ENCODE measurements around the gene DNAH7. TPM values are rescaled to one million over a fixed set of nuclear protein-coding genes. Genes with fewer than 3 reads are reported as not detected.

The DNAH7 gene
- total and polyA plus RNA-seq, 2 of the 8 experiments (the other 6 are each of a cell fraction or from before 2014, with no cell fraction given), result 0.07 to 0.08 TPM

DNA sequence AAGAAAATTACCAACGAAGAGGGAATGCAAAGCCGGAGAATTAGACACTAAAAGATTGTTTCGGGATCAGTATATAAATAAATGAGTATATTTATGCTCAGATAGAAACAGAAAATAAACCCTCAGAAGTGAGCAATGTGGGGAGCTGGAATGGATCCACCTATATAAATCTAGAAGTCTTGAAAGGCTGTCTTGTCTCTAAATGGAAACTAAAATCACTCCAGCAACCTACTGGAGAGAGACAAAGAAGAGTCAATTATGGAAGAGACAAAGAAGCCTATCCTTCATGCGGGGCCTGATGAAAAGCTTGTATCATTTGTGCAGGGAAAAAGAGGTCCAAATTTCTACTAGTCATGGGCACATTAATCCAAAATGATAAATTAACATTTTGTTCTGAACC, 158.1 kb downstream of the DNAH7 start:
- Histone ChIP-seq H2BK12ac (ENCODE audit: low read depth, low read length) (no peak overlapping the region), H3K4me1 (replicated peaks in 1 of 4; ENCODE audit: control insufficient read depth in 3 of 4, insufficient read depth in 4 of 4, low read length in 3 of 4) (no peaks in the 10 kb centered on the region), H2AK5ac (ENCODE audit: low read depth, low read length) (no peak overlapping the region), H3K4me2 (ENCODE audit: insufficient read depth in 1 of 2, low read depth in 2 of 2, low read length in 2 of 2) (no peak overlapping the region), H3K27ac (ENCODE audit: low read depth, low read length) (no peak overlapping the region), H2BK20ac (ENCODE audit: low read length) (no peak overlapping the region), H4K8ac (ENCODE audit: extremely low read depth, insufficient read depth, low read length) (no peak overlapping the region), H2BK120ac (replicated peaks; ENCODE audit: low read depth, low read length) (no peak overlapping the region), H3K4me3 (ENCODE audit: extremely low read depth in 1 of 4, insufficient read depth in 2 of 4, low read depth in 3 of 4, low read length in 4 of 4) (no peak overlapping the region), H4K91ac (replicated peaks; ENCODE audit: insufficient read length, low read length) (no peak overlapping the region), H2BK5ac (ENCODE audit: low read depth, low read length) (no peak overlapping the region), H2AFZ (ENCODE audit: low read length) (no peak overlapping the region; the same call in 1 of the 2 replicates), H4K20me1 (replicated peaks in 1 of 2; ENCODE audit: control insufficient read depth in 1 of 2, insufficient read depth in 2 of 2, low read length in 2 of 2) (no peaks in the 10 kb centered on the region), H3K9me3 (ENCODE audit: insufficient read depth in 2 of 2, low read depth in 1 of 2, low read length in 1 of 2) (no peaks in the 10 kb centered on the region), H3K79me2 (ENCODE audit: control insufficient read depth in 1 of 2, insufficient read depth in 2 of 2, low read length in 2 of 2) (no peaks in the 10 kb centered on the region), H3K23ac (ENCODE audit: insufficient read length) (no peak overlapping the region), H3K14ac (ENCODE audit: insufficient read length) (no peak overlapping the region), H3K27me3 (replicated peaks in 1 of 4; ENCODE audit: control insufficient read depth in 3 of 4, extremely low read depth in 1 of 4, insufficient read depth in 3 of 4, low read length in 3 of 4) (no peaks in the 10 kb centered on the region), H4K5ac (ENCODE audit: insufficient read length, low read depth, low read length) (no peak overlapping the region), H3K18ac (ENCODE audit: extremely low read depth, low read length) (no peak overlapping the region), H3K23me2 (ENCODE audit: low read depth, low read length) (no peaks in the 10 kb centered on the region), H2BK15ac (ENCODE audit: low read length) (no peak overlapping the region), H3K79me1 (ENCODE audit: low read depth, low read length) (no peaks in the 10 kb centered on the region), H3K56ac (replicated peaks; ENCODE audit: insufficient read length, low read depth, low read length) (no peak overlapping the region), H3K4ac (replicated peaks; ENCODE audit: insufficient read length, low read depth, low read length) (no peak overlapping the region), H3K9ac (replicated peaks in 1 of 4; ENCODE audit: extremely low read depth in 1 of 4, low read depth in 3 of 4, low read length in 3 of 4) (no peak overlapping the region), H3K36me3 (ENCODE audit: control insufficient read depth in 2 of 4, insufficient read depth in 4 of 4, low read length in 3 of 4) (no peaks in the 10 kb centered on the region)
- CTCF ChIA-PET (ENCODE audit: partially characterized antibody), result interaction anchor here (0.7 kb wide), 1 partner anchor 16 kb away, joined by 3 read pairs; no protein-coding TSS in a partner anchor
- FAIRE-seq, result no peak
- DNase-seq (ENCODE audit: low read depth in 1 of 2, low spot score in 2 of 2), result no peak
- 95% methylated on average over 4 of the region's 4 CpGs; no CpG with 5 or more reads in 1 of the 2 experiments for whole genome bisulfite sequencing, 2 experiments (ENCODE audit: extremely low coverage in 1 of 2, insufficient coverage in 1 of 2, insufficient read length in 1 of 2, insufficient replicate concordance in 2 of 2, low coverage in 1 of 2, low lambda C conversion rate in 2 of 2, missing lambda C conversion rate in 1 of 2)
- POLR2A ChIA-PET (ENCODE audit: partially characterized antibody), result no interaction called here
- TF ChIP-seq SAP30 (IDR thresholded peaks at IDR 0.05; ENCODE audit: insufficient read depth, insufficient replicate concordance, low read length) (no peak), SP4 (IDR thresholded peaks at IDR 0.05; ENCODE audit: low read length) (no peak), SP1 (IDR thresholded peaks at IDR 0.05; ENCODE audit: low read depth, low read length) (no peak), RXRA (IDR thresholded peaks at IDR 0.05; ENCODE audit: insufficient read depth, low read depth, low read length) (no peak), SIRT6 (IDR thresholded peaks at IDR 0.05; ENCODE audit: low read length) (no peak), USF2 (IDR thresholded peaks at IDR 0.05; ENCODE audit: low read length) (no peak), CTCF (IDR thresholded peaks at IDR 0.05; ENCODE audit: control extremely low read depth in 1 of 3, insufficient read depth in 1 of 3, low read depth in 1 of 3, low read length in 3 of 3) (no peak), SP2 (IDR thresholded peaks at IDR 0.05; ENCODE audit: low read length) (no peak), RFX5 (IDR thresholded peaks at IDR 0.05; ENCODE audit: borderline replicate concordance, low read depth, low read length) (no peak), ASH2L (IDR thresholded peaks at IDR 0.05; ENCODE audit: low read length) (no peak)
- TF ChIP-seq, protein P1, sequence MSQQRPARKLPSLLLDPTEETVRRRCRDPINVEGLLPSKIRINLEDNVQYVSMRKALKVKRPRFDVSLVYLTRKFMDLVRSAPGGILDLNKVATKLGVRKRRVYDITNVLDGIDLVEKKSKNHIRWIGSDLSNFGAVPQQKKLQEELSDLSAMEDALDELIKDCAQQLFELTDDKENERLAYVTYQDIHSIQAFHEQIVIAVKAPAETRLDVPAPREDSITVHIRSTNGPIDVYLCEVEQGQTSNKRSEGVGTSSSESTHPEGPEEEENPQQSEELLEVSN (IDR thresholded peaks at IDR 0.05), result no peak
